PFSK-1 (cell line): ENCODE data around the gene IGSF8.

Experiments
- FOXP2 ChIP-seq: optimal IDR thresholded peaks from 2 replicates; pipeline ENCODE3; 2011; ENCODE audit warnings: borderline replicate concordance, control low read depth, inconsistent platforms; ENCODE audit not compliant: insufficient read depth; ENCODE audit errors: extremely low read length, extremely low read depth
- POLR2AphosphoS5 ChIP-seq: IDR thresholded peaks from 2 replicates; pipeline ENCODE4 v1.6.1; 2012; ENCODE audit warnings: low read depth, mild to moderate bottlenecking, control low read depth, low read length, moderate library complexity
- REST ChIP-seq, 2 experiments: IDR thresholded peaks; 2 replicates each; pipeline versions ENCODE4 v1.6.1 to v1.8.0; 2011 to 2012; ENCODE audit warnings: low read depth in 2 of 2, low read length in 2 of 2, control low read depth in 1 of 2, inconsistent platforms in 1 of 2, mild to moderate bottlenecking in 1 of 2, moderate library complexity in 1 of 2; ENCODE audit not compliant: insufficient read depth in 1 of 2
- TAF1 ChIP-seq: IDR thresholded peaks from 2 replicates; pipeline ENCODE4 v1.6.1; 2012; ENCODE audit warnings: low read length, control low read depth, borderline replicate concordance; ENCODE audit not compliant: insufficient read depth

- no peak for TF ChIP-seq POLR2AphosphoS5
- TF ChIP-seq REST (IDR thresholded peaks at IDR 0.05; ENCODE audit: insufficient read depth in 1 of 2, low read depth in 2 of 2, low read length in 2 of 2), result no peak
- TF ChIP-seq TAF1, result no peak
- TF ChIP-seq FOXP2, result no peak
These were observed 28.8 kb downstream of the IGSF8 start, which contains the start of gene KCNJ10 for GRCh38 chr1:160069460-160070231.
